ENCODE measurements around the gene SNORC. TPM values are rescaled to one million over a fixed set of nuclear protein-coding genes. Genes with fewer than 3 reads are reported as not detected.

The SNORC gene
- total and polyA plus RNA-seq, 2 of the 13 experiments (the other 11 are each of a cell fraction or from before 2014, with no cell fraction given), result 59.1 to 86.1 TPM

DNA sequence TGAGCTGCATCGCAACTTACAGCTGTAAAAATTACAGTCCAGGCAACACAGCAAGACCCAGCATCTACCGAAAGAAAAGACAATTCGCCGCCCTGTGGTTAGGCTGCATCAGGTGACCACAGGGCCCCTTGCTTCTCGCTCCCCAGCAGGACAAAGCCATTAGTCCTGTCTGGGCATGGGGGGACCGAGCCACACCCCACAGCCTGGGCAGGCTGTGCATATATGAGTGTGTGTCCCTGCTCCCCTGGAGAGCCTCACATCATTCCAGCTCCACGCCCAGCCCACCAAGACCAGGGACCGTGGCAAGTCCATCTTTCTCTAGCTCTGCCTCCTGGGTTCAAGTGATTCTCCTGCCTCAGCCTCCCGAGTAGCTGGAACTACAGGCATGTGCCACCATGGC, 33.9 kb downstream of the SNORC start:
- FAIRE-seq, result no peak

More for the DNA sequence above, 33.9 kb downstream of the SNORC start:
- Histone ChIP-seq H3K4me1 (ENCODE audit: insufficient read depth, low read length) (peaks cover 7% of the 10 kb centered on the region), H3K27me3 (ENCODE audit: control insufficient read depth in 1 of 2, insufficient read depth in 2 of 2, low read length in 2 of 2) (no peaks in the 10 kb centered on the region), H3K79me2 (ENCODE audit: insufficient read depth, low read length) (no peaks in the 10 kb centered on the region), H2AFZ (ENCODE audit: low read length) (no peak overlapping the region), H3K4me2 (ENCODE audit: low read depth, low read length) (no peak overlapping the region), H3K36me3 (replicated peaks in 1 of 2; ENCODE audit: control insufficient read depth in 1 of 2, insufficient read depth in 2 of 2, low read length in 2 of 2) (peaks cover under 1 to 1% of the 10 kb centered on the region in 2 experiments; a peak in 3 of 5 replicates), H3K9ac (ENCODE audit: insufficient read depth, low read depth, low read length) (no peak overlapping the region), H4K20me1 (ENCODE audit: insufficient read depth, low read length) (no peaks in the 10 kb centered on the region), H3K4me3 (replicated peaks in 1 of 3; ENCODE audit: insufficient read depth in 1 of 3, low read depth in 2 of 3, low read length in 3 of 3) (no peak overlapping the region), H3K27ac (ENCODE audit: extremely low read length, insufficient read depth, low read length) (no peak overlapping the region), H3K9me3 (ENCODE audit: low read length) (no peaks in the 10 kb centered on the region)
- in situ Hi-C loops (cut with HindIII; ENCODE audit: extremely low pct_ligation_motif_present, low pct_unique_long_range_greater_than_20kb), result no loop called here
- POLR2A ChIA-PET, result no interaction called here
- BruUV-seq (replicated peaks), result no TSS peak
- TF ChIP-seq ZNF20 (CRISPR knock-in tag; IDR thresholded peaks at IDR 0.05) (no peak), ARNT (IDR thresholded peaks at IDR 0.05) (no peak), FOXA1 (IDR thresholded peaks at IDR 0.05) (no peak), FOXA1 (CRISPR knock-in tag; IDR thresholded peaks at IDR 0.05) (no peak), MTF1 (CRISPR knock-in tag; IDR thresholded peaks at IDR 0.05) (no peak), MXI1 (IDR thresholded peaks at IDR 0.05; ENCODE audit: borderline replicate concordance, low read depth, low read length) (no peak), KAT7 (CRISPR knock-in tag; IDR thresholded peaks at IDR 0.05; ENCODE audit: borderline replicate concordance) (no peak), MAFK (conservative IDR thresholded peaks at IDR 0.05 in 1 of 2, IDR thresholded peaks at IDR 0.05 in 1 of 2; ENCODE audit: low read length in 2 of 2) (no peak), BRCA1 (CRISPR knock-in tag; IDR thresholded peaks at IDR 0.05) (no peak), ZNF263 (CRISPR knock-in tag; IDR thresholded peaks at IDR 0.05) (no peak), SMARCE1 (IDR thresholded peaks at IDR 0.05; ENCODE audit: borderline replicate concordance) (no peak), ZBTB21 (CRISPR knock-in tag; IDR thresholded peaks at IDR 0.05) (no peak), GLI4 (CRISPR knock-in tag; IDR thresholded peaks at IDR 0.05; ENCODE audit: borderline replicate concordance) (no peak), ZNF331 (CRISPR knock-in tag; IDR thresholded peaks at IDR 0.05) (no peak), STAG1 (CRISPR knock-in tag; IDR thresholded peaks at IDR 0.05) (no peak)
- TF ChIP-seq, protein P1, sequence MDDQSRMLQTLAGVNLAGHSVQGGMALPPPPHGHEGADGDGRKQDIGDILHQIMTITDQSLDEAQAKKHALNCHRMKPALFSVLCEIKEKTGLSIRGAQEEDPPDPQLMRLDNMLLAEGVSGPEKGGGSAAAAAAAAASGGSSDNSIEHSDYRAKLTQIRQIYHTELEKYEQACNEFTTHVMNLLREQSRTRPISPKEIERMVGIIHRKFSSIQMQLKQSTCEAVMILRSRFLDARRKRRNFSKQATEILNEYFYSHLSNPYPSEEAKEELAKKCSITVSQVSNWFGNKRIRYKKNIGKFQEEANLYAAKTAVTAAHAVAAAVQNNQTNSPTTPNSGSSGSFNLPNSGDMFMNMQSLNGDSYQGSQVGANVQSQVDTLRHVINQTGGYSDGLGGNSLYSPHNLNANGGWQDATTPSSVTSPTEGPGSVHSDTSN (CRISPR knock-in tag; IDR thresholded peaks at IDR 0.05; ENCODE audit: borderline replicate concordance), result no peak
- TF ChIP-seq, protein P2, sequence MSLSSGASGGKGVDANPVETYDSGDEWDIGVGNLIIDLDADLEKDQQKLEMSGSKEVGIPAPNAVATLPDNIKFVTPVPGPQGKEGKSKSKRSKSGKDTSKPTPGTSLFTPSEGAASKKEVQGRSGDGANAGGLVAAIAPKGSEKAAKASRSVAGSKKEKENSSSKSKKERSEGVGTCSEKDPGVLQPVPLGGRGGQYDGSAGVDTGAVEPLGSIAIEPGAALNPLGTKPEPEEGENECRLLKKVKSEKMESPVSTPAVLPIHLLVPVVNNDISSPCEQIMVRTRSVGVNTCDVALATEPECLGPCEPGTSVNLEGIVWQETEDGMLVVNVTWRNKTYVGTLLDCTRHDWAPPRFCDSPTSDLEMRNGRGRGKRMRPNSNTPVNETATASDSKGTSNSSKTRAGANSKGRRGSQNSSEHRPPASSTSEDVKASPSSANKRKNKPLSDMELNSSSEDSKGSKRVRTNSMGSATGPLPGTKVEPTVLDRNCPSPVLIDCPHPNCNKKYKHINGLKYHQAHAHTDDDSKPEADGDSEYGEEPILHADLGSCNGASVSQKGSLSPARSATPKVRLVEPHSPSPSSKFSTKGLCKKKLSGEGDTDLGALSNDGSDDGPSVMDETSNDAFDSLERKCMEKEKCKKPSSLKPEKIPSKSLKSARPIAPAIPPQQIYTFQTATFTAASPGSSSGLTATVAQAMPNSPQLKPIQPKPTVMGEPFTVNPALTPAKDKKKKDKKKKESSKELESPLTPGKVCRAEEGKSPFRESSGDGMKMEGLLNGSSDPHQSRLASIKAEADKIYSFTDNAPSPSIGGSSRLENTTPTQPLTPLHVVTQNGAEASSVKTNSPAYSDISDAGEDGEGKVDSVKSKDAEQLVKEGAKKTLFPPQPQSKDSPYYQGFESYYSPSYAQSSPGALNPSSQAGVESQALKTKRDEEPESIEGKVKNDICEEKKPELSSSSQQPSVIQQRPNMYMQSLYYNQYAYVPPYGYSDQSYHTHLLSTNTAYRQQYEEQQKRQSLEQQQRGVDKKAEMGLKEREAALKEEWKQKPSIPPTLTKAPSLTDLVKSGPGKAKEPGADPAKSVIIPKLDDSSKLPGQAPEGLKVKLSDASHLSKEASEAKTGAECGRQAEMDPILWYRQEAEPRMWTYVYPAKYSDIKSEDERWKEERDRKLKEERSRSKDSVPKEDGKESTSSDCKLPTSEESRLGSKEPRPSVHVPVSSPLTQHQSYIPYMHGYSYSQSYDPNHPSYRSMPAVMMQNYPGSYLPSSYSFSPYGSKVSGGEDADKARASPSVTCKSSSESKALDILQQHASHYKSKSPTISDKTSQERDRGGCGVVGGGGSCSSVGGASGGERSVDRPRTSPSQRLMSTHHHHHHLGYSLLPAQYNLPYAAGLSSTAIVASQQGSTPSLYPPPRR (CRISPR knock-in tag; IDR thresholded peaks at IDR 0.05; ENCODE audit: borderline replicate concordance), result no peak
- TF ChIP-seq, protein P3, sequence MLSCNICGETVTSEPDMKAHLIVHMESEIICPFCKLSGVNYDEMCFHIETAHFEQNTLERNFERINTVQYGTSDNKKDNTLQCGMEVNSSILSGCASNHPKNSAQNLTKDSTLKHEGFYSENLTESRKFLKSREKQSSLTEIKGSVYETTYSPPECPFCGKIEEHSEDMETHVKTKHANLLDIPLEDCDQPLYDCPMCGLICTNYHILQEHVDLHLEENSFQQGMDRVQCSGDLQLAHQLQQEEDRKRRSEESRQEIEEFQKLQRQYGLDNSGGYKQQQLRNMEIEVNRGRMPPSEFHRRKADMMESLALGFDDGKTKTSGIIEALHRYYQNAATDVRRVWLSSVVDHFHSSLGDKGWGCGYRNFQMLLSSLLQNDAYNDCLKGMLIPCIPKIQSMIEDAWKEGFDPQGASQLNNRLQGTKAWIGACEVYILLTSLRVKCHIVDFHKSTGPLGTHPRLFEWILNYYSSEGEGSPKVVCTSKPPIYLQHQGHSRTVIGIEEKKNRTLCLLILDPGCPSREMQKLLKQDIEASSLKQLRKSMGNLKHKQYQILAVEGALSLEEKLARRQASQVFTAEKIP (CRISPR knock-in tag; IDR thresholded peaks at IDR 0.05; ENCODE audit: borderline replicate concordance), result no peak
- intact Hi-C loops (cut with micrococcal nuclease; ENCODE audit: unreplicated experiment), result no loop called here
- ATAC-seq (no peak), DNase-seq (ENCODE audit: low spot score) (no peak)
- CTCF ChIA-PET (ENCODE audit: low intra/inter-chr PET ratio, low total read pairs), result no interaction called here
- 90% methylated on average over 8 of the region's 9 CpGs for WGBS (ENCODE audit: low lambda C conversion rate)
